Measurements from ENCODE around the gene KSR1.

KSR1 gene

GRCh38 chr17:27570578-27570914 is 114.3 kb downstream of the KSR1 start:
- H2BK15ac ChIP-seq (ENCODE audit: low read length) = no peak overlapping the region
- H3K9me3 ChIP-seq (replicated peaks in 1 of 2; ENCODE audit: control insufficient read depth in 2 of 2, insufficient read depth in 1 of 2, low read depth in 1 of 2, low read length in 2 of 2) = no peaks in the 10 kb centered on the region
- H3K14ac ChIP-seq (ENCODE audit: low read length) = no peak overlapping the region
- H2BK12ac ChIP-seq (ENCODE audit: low read length) = no peak overlapping the region
- H3K4me2 ChIP-seq (ENCODE audit: insufficient read depth, low read length, poor library complexity, severe bottlenecking) = no peak overlapping the region
- H3K18ac ChIP-seq (ENCODE audit: low read length) = no peak overlapping the region
- H3K9ac ChIP-seq (ENCODE audit: low read depth, low read length, poor library complexity) = no peak overlapping the region
- H3K23ac ChIP-seq (ENCODE audit: low read depth, low read length, poor library complexity) = no peak overlapping the region
- no peaks in the 10 kb centered on the region for H3K36me3 ChIP-seq (replicated peaks in 1 of 2; ENCODE audit: control insufficient read depth in 2 of 2, insufficient read depth in 2 of 2, low read length in 2 of 2)
- H3K27ac ChIP-seq (replicated peaks; ENCODE audit: low read length) = no peak overlapping the region
- H2AK5ac ChIP-seq (ENCODE audit: low read depth, low read length) = no peak overlapping the region
- H2BK5ac ChIP-seq (ENCODE audit: low read length) = no peak overlapping the region
- H3K4me3 ChIP-seq (ENCODE audit: low read length in 2 of 2) = no peak overlapping the region
- WGBS, 2 donors (ENCODE audit: extremely low coverage in 2 of 2, insufficient read length in 2 of 2, insufficient replicate concordance in 1 of 2) = no CpG with 5 or more reads among the region's 7 CpGs
- H4K91ac ChIP-seq (ENCODE audit: low read depth, low read length, poor library complexity) = no peak overlapping the region
- H3K4ac ChIP-seq (ENCODE audit: low read length) = no peak overlapping the region
- no peak for DNase-seq (ENCODE audit: low spot score)
- no peak overlapping the region for H2AFZ ChIP-seq (ENCODE audit: low read length)
- H3K27me3 ChIP-seq (ENCODE audit: control insufficient read depth in 3 of 3, insufficient read depth in 3 of 3, low read depth in 1 of 3, low read length in 3 of 3) = no peaks in the 10 kb centered on the region
- no peak overlapping the region for H4K8ac ChIP-seq (ENCODE audit: low read depth, low read length)
- no peaks in the 10 kb centered on the region for H3K79me1 ChIP-seq (ENCODE audit: low read depth, low read length)
- H3K4me1 ChIP-seq (ENCODE audit: control insufficient read depth in 2 of 2, insufficient read depth in 1 of 2, low read depth in 1 of 2, low read length in 2 of 2) = peaks cover 0 to 1% of the 10 kb centered on the region in 2 donors
- no peak overlapping the region for H2BK120ac ChIP-seq (ENCODE audit: low read depth, low read length)

GRCh38 chr17:27571563-27572352 is 115.5 kb downstream of the KSR1 start:
- H3K9me3 ChIP-seq (replicated peaks in 1 of 2; ENCODE audit: control insufficient read depth in 2 of 2, insufficient read depth in 1 of 2, low read depth in 1 of 2, low read length in 2 of 2) = no peaks in the 10 kb centered on the region
- H3K4ac ChIP-seq (ENCODE audit: low read length) = no peak overlapping the region
- no peak overlapping the region for H2AFZ ChIP-seq (ENCODE audit: low read length)
- no peak overlapping the region for H4K91ac ChIP-seq (ENCODE audit: low read depth, low read length, poor library complexity)
- peaks cover 4 to 5% of the 10 kb centered on the region in 2 donors for H3K4me1 ChIP-seq (ENCODE audit: control insufficient read depth in 2 of 2, insufficient read depth in 1 of 2, low read depth in 1 of 2, low read length in 2 of 2)
- WGBS, 2 donors (ENCODE audit: extremely low coverage in 2 of 2, insufficient read length in 2 of 2, insufficient replicate concordance in 1 of 2) = no CpG with 5 or more reads among the region's 12 CpGs
- no peak overlapping the region for H3K14ac ChIP-seq (ENCODE audit: low read length)
- no peak overlapping the region for H2BK120ac ChIP-seq (ENCODE audit: low read depth, low read length)
- no peak overlapping the region for H2AK5ac ChIP-seq (ENCODE audit: low read depth, low read length)
- no peak overlapping the region for H2BK15ac ChIP-seq (ENCODE audit: low read length)
- H3K36me3 ChIP-seq (replicated peaks in 1 of 2; ENCODE audit: control insufficient read depth in 2 of 2, insufficient read depth in 2 of 2, low read length in 2 of 2) = no peaks in the 10 kb centered on the region
- no peak for DNase-seq (ENCODE audit: low spot score)
- no peak overlapping the region for H3K4me2 ChIP-seq (ENCODE audit: insufficient read depth, low read length, poor library complexity, severe bottlenecking)
- H3K23ac ChIP-seq (ENCODE audit: low read depth, low read length, poor library complexity) = no peak overlapping the region
- no peaks in the 10 kb centered on the region for H3K27me3 ChIP-seq (ENCODE audit: control insufficient read depth in 3 of 3, insufficient read depth in 3 of 3, low read depth in 1 of 3, low read length in 3 of 3)
- H3K18ac ChIP-seq (ENCODE audit: low read length) = no peak overlapping the region
- no peak overlapping the region for H2BK5ac ChIP-seq (ENCODE audit: low read length)
- no peak overlapping the region for H3K4me3 ChIP-seq (ENCODE audit: low read length in 2 of 2)
- H3K79me1 ChIP-seq (ENCODE audit: low read depth, low read length) = no peaks in the 10 kb centered on the region
- H4K8ac ChIP-seq (ENCODE audit: low read depth, low read length) = no peak overlapping the region
- H2BK12ac ChIP-seq (ENCODE audit: low read length) = no peak overlapping the region
- H3K9ac ChIP-seq (ENCODE audit: low read depth, low read length, poor library complexity) = no peak overlapping the region
- no peak overlapping the region for H3K27ac ChIP-seq (replicated peaks; ENCODE audit: low read length)

DNA sequence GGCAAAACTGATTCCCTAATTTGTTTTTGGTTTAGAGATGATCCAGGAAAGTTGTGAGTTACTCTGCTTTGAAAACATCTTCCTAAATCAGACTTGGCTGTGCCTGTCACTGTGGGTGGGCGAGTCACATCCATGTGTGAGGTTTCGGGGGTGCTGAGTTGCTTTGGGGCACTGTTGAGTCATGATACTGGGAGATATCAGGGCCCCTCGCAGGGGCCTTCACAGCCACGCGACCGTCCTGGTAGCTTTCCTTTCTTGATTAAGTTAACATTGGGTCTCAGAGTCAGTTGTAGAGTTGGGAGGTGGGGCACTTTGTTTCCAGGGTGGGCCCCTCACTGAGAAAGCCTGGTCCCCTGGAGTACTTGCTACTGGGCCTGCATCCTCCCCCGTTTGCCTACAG is 116.4 kb downstream of the KSR1 start:
- Histone ChIP-seq H3K4me1 (ENCODE audit: control insufficient read depth in 2 of 2, insufficient read depth in 1 of 2, low read depth in 1 of 2, low read length in 2 of 2) (peaks cover 10 to 11% of the 10 kb centered on the region in 2 donors), H3K18ac (ENCODE audit: low read length) (no peak overlapping the region), H2BK120ac (ENCODE audit: low read depth, low read length) (no peak overlapping the region), H3K79me1 (ENCODE audit: low read depth, low read length) (peaks cover 3% of the 10 kb centered on the region), H2BK15ac (ENCODE audit: low read length) (no peak overlapping the region), H3K23ac (ENCODE audit: low read depth, low read length, poor library complexity) (no peak overlapping the region), H4K91ac (ENCODE audit: low read depth, low read length, poor library complexity) (no peak overlapping the region), H3K4me2 (ENCODE audit: insufficient read depth, low read length, poor library complexity, severe bottlenecking) (no peak overlapping the region), H4K8ac (ENCODE audit: low read depth, low read length) (no peak overlapping the region), H3K36me3 (replicated peaks in 1 of 2; ENCODE audit: control insufficient read depth in 2 of 2, insufficient read depth in 2 of 2, low read length in 2 of 2) (no peaks in the 10 kb centered on the region), H3K9ac (ENCODE audit: low read depth, low read length, poor library complexity) (no peak overlapping the region), H2AK5ac (ENCODE audit: low read depth, low read length) (no peak overlapping the region), H3K27ac (replicated peaks; ENCODE audit: low read length) (no peak overlapping the region), H3K27me3 (ENCODE audit: control insufficient read depth in 3 of 3, insufficient read depth in 3 of 3, low read depth in 1 of 3, low read length in 3 of 3) (no peaks in the 10 kb centered on the region), H3K4me3 (ENCODE audit: low read length in 2 of 2) (no peak overlapping the region), H2BK12ac (ENCODE audit: low read length) (no peak overlapping the region), H3K4ac (ENCODE audit: low read length) (no peak overlapping the region), H2AFZ (ENCODE audit: low read length) (no peak overlapping the region), H2BK5ac (ENCODE audit: low read length) (no peak overlapping the region), H3K9me3 (replicated peaks in 1 of 2; ENCODE audit: control insufficient read depth in 2 of 2, insufficient read depth in 1 of 2, low read depth in 1 of 2, low read length in 2 of 2) (no peaks in the 10 kb centered on the region), H3K14ac (ENCODE audit: low read length) (no peak overlapping the region)
- DNase-seq (ENCODE audit: low spot score) = no peak
- no CpG with 5 or more reads among the region's 7 CpGs for WGBS, 2 donors (ENCODE audit: extremely low coverage in 2 of 2, insufficient read length in 2 of 2, insufficient replicate concordance in 1 of 2)

- no peak overlapping the region for H2AK5ac ChIP-seq (ENCODE audit: low read depth, low read length)
- no peak for DNase-seq (ENCODE audit: low spot score)
- no peak overlapping the region for H3K18ac ChIP-seq (ENCODE audit: low read length)
- no peak overlapping the region for H2BK15ac ChIP-seq (ENCODE audit: low read length)
- no peaks in the 10 kb centered on the region for H3K36me3 ChIP-seq (replicated peaks in 1 of 2; ENCODE audit: control insufficient read depth in 2 of 2, insufficient read depth in 2 of 2, low read length in 2 of 2)
- no peak overlapping the region for H3K9ac ChIP-seq (ENCODE audit: low read depth, low read length, poor library complexity)
- no peaks in the 10 kb centered on the region for H3K9me3 ChIP-seq (replicated peaks in 1 of 2; ENCODE audit: control insufficient read depth in 2 of 2, insufficient read depth in 1 of 2, low read depth in 1 of 2, low read length in 2 of 2)
- no peak overlapping the region for H3K4ac ChIP-seq (ENCODE audit: low read length)
- H3K4me3 ChIP-seq (ENCODE audit: low read length in 2 of 2) = no peak overlapping the region
- H4K91ac ChIP-seq (ENCODE audit: low read depth, low read length, poor library complexity) = no peak overlapping the region
- H3K4me2 ChIP-seq (ENCODE audit: insufficient read depth, low read length, poor library complexity, severe bottlenecking) = no peak overlapping the region
- no peaks in the 10 kb centered on the region for H3K27me3 ChIP-seq (ENCODE audit: control insufficient read depth in 3 of 3, insufficient read depth in 3 of 3, low read depth in 1 of 3, low read length in 3 of 3)
- no CpG with 5 or more reads among the region's 5 CpGs for WGBS, 2 donors (ENCODE audit: extremely low coverage in 2 of 2, insufficient read length in 2 of 2, insufficient replicate concordance in 1 of 2)
- H2BK120ac ChIP-seq (ENCODE audit: low read depth, low read length) = no peak overlapping the region
- no peak overlapping the region for H3K27ac ChIP-seq (replicated peaks; ENCODE audit: low read length)
- no peak overlapping the region for H3K23ac ChIP-seq (ENCODE audit: low read depth, low read length, poor library complexity)
- peaks cover 3% of the 10 kb centered on the region for H3K79me1 ChIP-seq (ENCODE audit: low read depth, low read length)
- H2AFZ ChIP-seq (ENCODE audit: low read length) = no peak overlapping the region
- H3K4me1 ChIP-seq (ENCODE audit: control insufficient read depth in 2 of 2, insufficient read depth in 1 of 2, low read depth in 1 of 2, low read length in 2 of 2) = peaks cover 10 to 13% of the 10 kb centered on the region in 2 donors
- H4K8ac ChIP-seq (ENCODE audit: low read depth, low read length) = no peak overlapping the region
- H2BK5ac ChIP-seq (ENCODE audit: low read length) = no peak overlapping the region
- H2BK12ac ChIP-seq (ENCODE audit: low read length) = no peak overlapping the region
- H3K14ac ChIP-seq (ENCODE audit: low read length) = no peak overlapping the region
These were observed 117.3 kb downstream of the KSR1 start for GRCh38 chr17:27573548-27573947.
